G401 (cell line): ENCODE measurements around the gene ULK2. TPM values are rescaled to one million over a fixed set of nuclear protein-coding genes. Genes with fewer than 3 reads are reported as not detected.

ENCODE experiments used
- DNase-seq: peaks from one replicate; pipeline ENCODE4 v3.0.0-alpha.2; 2015; ENCODE audit warnings: low spot score
- in situ Hi-C: cut with HindIII; loops from 2 replicates; pipeline ENCODE4 v1.10.0; 2016; ENCODE audit warnings: low sequenced_read_pairs, mixed read lengths
- total RNA-seq: library from RNA; depleted of rRNA; stranded (reverse); fragments of >200 nt; shearing (Covaris generic); gene quantifications from 2 replicates; pipeline ENCODE4 v1.2.3, GENCODE V29; 2014

ULK2 gene
- total RNA-seq, 1 experiment from 2014 or later, result 30.7 TPM

DNA sequence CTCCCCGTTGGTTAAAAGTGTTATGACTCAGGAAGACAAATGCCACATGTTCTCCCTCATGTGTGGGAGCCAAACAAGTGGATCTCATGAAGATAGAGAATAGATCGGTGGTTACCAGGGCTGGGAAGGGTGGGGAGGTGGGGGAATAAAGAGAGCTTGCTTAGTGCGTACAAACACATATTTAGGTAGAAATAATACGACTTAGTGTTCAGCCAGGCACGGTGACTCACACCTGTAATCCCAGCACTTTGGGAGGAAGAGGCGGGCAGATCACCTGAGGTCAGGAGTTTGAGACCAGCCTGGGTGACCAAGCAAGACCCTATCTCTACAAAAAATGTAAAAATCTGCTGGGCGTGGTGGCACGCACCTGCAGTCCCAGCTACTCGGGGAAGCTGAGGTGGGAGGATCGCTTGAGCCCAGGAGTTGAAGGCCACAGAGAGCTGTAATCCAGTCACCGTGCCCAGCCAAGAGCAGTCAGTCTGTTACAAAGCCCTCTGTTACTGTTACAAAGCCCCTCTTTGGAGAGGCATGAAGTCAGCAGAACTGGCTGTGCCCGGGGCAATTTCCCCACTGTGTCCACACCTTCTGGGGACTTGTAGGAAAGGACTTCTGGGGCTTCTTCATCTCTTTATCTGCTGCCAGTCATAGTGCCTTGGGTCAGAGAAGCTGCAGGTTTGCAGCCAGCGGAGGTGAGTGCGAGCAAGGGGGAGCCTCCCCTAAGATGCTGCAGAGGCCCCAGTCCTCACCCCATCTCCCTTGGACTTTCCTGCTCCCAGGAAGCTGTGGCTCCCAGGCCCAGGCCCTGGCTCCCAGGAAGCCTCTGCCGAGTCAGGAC lies 115.3 kb downstream of the ULK2 start:
- no peak for DNase-seq
- in situ Hi-C loops, result no loop called here

DNA sequence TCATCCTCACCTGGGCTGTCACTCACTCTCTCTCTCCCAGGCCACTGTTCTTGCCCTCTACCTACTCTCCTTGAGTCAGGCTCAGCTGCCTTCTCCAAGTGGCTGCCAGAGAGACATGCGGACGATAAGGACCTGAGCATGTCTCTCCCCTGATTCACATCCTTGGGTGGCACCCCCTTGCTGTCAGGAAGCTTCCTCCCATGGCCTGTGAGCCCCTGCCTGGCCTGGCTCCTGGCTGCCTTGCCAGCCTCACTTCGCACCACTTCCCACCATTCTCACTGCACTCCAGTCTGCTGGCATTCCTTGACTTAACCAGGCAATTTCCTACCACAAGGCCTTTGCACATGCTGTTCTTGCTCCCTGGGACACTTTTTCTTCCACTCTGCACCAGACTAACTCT lies 116.9 kb downstream of the ULK2 start:
- DNase-seq, result no peak
- in situ Hi-C loops, result no loop called here

DNA sequence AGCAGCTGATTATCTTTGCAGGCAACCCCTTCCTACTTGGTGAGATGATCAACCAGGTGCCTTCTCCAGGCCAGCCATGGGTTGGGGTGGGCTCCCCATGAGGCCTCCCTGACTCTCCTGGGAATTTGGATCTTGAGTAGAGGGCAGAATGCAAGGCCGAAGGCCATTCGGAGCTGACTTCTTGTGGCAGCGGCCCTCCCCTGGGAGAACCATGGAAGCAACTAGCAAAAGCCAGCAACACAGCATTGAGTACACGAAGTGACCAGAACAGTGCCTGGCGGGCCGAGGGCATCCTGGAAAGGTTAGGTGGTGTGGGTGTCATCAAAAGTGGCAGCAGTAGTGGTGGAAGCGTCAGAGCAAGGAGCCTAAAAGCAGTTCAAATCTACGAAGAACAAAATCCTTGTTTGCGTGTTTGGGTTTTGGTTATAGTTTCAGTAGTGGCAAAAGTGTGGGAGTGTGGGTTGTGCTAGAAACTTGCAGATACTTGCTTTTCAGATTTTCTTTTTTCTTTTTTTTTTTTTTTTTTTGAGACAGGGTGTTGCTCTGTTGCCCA lies 117.6 kb downstream of the ULK2 start:
- in situ Hi-C loops, result no loop called here
- DNase-seq, result no peak

DNA sequence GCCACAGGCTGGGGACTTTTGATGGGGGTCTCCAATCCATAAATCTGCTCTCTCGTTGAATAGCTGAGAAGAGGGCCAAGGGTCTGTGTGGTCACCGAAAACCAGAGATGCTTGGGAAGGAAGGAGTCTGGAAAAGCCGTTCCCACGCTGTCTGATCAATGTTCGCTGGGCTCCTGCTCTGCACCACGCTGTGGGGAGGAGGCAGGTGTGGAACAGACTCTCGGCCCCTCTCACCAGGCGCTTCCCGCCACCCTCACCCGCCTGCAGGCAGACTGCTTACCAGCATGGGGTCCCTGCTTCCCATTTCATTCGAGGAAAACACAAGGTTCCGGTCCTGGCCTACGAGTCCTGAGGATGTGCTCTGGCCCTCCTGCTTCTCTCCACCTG lies 118.9 kb downstream of the ULK2 start:
- in situ Hi-C loops, result no loop called here

DNA sequence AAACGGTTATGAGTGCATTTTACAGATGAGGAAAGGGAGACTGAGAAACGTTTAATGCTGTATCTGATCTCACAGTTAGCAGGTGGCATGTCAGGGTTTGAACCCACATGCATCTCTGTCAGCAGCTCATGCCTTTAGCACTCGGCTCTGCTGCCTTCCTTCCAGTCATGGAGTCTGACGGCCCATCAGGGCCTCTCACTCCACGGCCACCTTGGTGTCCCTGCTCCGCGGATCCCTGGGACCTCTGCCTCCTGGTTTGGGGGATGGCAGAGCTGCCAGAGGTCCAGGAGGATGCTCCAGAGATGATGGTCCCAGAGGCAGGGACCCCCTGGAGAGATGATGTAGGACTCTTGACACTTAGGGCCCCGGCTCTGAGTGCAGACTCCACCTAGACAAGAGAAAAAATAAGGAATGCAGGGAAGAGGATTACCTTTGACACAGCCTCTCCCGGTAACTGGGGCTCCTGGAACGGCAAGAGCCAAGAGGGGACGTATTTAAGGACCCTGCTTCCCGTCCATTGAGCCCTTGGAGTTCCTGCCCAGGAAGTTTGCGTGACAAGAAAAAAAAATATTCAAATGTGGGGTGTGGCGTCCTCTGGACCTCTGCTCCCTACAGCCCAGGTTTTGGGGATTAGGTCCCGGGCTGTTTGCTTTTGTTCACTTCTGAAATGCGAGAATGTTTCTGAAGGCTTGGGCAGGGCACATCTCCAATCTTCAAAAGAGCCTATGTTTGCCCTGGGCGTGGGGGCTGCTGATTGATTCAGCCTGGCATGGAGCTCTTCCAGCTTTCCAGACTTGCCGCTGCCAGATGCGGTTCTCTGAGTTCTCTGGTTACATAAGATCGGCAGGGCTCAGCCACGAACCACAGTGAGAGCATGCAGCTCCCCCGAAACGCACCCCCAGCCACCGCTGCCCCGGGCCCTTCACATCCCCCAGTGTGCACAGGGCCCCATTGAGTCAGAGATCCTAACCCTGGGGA lies 119.6 kb downstream of the ULK2 start, which contains the start of gene ALDH3A1:
TSS of gene ALDH3A1 (minus strand) at position 470 of the 978 bp plus-strand sequence. CDS start 3,169 bp downstream, outside the sequence.
- DNase-seq, result no peak
- in situ Hi-C loops, result no loop called here

More for the DNA sequence above, 118.9 kb downstream of the ULK2 start:
- no peak for DNase-seq

DNA sequence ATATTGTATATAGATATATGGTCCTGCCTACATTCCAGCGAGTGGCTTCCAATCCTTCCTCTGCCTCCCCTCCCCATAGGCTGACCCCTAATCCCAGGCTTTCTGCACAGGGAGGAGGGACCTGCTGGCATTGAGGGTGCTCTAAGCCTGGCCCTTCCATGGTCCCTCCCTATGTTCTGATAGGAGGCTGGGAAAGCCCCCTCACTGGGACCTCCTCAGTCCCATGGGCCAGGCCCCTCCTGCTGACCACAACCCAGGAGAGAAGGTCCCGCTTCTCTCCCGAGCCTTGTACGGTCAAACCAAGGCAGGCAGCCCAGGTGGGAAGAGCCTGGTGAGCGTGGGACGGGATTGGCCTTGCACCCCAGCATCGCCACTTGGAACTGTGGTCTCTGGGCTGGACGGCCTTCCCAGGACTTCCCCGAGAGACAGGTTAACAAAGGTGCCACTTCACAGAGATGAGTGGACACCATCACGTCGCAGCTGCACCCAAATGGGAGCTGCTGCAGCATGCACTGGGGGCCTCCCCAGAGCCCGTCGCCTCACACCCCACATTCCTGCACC lies 120.5 kb downstream of the ULK2 start:
- in situ Hi-C loops, result no loop called here
- no peak for DNase-seq

DNA sequence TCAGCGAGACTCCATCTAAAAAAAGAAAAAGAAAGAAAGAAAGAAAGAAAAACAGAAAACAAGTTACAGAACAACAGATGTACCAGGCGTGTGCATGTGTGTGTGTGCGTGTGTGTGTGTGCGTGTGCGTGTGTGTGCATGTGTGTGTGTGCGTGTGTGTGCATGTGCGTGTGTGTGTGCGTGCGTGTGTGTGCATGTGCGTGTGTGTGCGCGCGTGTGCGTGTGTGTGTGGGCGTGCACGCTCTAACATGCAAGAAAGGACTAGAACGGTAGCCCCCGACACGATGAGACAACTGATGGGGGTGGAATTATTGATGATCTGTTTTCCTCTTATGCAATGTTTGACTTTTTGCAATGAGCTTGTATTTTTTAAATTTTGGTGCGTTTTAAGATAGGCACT lies 121.2 kb downstream of the ULK2 start:
- in situ Hi-C loops, result no loop called here
- no peak for DNase-seq

DNA sequence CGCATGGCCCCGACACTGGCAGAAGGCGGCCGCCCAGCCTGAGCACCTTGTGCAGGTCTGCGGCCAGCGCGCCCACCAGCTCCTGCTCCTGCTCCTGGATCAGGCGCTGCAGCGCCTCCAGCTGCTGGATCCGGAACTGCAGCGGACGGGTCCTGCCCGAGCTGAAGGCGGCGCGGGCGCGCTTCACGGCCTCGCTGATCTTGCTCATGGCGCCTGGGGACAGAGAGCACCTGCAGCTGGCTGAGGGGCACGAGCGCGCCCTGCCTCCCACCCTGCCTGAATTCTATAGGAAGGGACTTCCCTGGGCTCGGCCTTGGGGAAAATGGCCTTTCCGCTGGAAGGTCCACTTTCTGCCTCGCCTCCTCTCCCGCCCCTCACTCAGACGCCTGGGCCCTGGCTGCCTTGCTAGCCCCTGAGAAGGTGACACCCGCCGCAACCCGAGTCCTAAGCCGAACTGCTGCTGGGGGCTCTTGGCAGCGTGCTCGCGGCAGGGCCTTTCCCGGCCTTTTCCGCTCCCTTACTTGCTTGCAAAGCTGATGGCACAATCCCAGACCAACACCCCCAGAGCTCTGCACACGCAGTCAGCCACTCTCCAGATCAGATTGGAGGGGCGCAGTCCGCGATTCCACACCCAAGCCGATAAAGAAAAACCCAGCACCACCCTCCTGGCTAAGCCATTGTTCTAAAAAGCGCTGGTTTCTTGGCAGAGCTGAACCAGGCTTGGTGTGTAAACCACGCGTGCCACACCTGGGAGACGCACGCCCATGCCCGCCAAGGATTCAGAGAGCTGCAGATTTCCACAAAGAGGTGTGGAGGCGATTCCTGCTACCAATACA lies 122.6 kb downstream of the ULK2 start:
- peak; percentile 86 for DNase-seq
- in situ Hi-C loops, result no loop called here

DNA sequence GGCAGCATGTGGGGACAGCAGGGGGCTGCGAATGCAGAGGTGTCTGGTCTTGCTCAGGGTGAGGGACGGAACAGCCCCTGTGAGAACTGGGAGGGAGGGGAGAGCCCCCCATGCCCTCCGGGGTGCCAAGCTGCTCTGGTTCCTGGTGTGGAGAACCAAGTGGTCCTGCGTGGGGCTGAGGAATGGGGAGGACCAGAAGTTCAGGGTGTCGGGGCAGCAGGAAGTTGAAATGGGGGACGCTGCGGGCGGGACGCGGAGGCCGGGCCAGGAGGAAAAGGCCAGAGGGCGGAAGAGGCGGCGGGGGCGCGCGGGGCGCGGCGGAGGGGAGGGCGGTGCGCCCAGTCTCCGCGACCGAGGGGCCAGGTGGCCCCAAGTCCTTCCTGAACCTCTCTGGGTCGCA lies 123.2 kb downstream of the ULK2 start:
- no peak for DNase-seq
- in situ Hi-C loops, result no loop called here

DNA sequence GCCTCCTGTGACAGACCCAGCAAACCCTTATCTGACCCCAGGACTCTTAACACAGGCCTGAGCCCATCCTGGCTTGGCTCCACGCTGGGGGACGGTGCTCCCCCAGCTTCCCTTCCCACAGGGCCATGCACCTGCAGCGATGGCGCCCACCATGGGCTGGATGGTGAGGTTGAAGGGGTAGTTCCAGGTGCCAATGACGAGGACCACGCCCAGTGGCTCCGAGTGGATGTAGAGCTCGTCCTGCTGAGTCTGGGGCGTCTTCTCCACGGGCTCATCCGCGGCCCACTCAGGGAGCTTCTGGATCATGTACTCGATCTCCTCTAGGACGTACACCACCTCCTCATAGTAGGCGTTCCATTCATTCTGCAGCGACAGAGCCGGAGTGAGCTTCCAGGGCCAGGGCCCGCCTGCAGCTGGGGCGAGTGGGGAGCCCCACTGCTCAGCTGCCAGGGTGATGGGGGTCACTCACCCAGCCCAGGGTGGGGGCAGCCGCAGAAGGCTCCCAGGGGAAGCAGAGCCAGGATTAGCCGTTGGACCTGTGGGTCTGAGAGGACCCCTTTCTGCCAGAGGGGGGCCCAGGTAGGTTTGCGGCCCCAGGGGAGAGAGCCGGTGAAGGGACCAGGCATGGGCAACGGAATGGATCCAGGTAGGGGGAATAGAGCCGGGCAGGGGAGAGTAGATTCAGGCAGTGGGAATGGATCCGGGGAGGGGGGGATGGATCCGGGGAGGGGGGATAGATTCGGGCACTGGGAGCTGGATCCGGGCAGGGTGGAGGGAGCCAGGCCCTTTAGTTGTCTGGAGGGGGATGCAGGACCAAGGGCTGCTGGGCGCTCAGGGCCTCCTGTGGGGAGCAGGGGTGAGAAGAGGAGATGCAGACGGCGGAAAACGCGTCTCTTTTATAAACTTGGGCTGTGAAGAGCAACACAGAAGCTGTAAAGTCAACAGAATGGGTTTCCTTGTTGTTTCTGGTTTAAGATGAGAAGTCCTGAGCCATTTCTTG lies 124.3 kb downstream of the ULK2 start:
- in situ Hi-C loops, result no loop called here
- DNase-seq, result no peak

DNA sequence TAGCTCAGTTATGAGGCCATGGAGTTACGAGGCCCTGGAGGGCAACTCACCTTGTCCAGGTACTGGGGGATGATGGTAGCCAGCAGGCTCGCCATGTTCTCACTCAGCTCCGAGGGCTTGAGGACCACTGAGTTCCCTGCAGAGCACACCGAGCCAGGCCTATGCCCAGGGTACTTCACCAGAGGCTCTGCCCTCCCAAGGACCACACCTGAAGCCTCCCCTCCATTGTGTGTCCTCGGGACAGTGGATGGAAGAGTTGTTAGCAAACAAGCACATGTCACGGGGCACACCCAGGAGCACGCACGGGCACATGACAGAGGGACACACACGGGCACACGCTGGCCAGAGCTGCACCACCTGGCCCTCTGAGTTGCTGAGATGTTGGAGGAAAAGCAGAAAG lies 125.2 kb downstream of the ULK2 start:
- DNase-seq, result no peak
- in situ Hi-C loops, result no loop called here

DNA sequence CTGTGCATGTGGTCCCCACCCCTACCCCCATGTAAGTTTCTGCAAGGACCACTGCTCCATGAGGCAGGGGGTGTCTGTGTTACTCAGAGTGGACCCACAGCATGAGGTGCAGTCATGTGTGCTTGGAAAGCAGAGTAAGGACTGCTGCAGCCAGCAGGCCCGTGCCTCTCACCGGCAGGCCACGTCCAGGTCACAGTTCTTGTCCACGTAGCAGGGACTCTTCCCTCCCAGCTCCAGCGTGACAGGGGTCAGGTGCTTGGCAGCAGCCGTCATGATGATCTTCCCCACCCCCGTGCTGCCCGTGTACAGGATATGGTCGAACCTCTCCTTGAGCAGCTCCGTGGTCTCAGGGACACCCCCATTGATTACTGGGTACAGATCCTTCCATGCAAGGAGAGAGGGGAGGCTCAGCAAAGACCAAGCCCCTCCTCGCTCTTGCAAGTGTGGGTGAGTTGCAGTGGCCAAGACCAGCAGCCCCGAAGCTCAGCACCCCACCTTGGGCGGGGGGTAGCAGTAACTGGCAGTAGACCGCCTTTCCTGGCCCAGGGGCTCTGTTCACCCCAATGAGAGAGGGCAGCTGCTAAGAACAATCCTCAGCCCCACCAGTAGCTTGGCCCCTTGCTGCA lies 125.8 kb downstream of the ULK2 start:
- in situ Hi-C loops, result no loop called here
- no peak for DNase-seq

DNA sequence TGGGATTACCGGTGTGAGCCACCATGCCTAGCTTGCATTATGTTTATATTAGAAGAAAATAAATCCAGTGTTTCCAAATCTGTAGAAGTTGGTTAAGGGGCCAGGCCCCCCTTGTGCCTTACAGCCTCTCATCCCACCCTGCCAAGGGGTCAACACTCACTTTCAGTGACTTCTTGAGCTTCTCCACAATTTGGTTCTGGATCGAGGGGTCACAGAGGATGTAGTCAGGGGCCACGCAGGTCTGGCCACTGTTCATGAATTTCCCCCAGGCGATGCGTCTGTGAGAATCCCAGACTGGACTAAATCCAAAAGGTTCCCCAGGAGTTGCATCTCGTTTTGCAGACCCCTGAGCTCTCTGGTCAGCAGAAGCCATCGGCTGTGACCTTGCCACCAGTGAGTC lies 126.8 kb downstream of the ULK2 start:
- in situ Hi-C loops, result no loop called here
- no peak for DNase-seq

DNA sequence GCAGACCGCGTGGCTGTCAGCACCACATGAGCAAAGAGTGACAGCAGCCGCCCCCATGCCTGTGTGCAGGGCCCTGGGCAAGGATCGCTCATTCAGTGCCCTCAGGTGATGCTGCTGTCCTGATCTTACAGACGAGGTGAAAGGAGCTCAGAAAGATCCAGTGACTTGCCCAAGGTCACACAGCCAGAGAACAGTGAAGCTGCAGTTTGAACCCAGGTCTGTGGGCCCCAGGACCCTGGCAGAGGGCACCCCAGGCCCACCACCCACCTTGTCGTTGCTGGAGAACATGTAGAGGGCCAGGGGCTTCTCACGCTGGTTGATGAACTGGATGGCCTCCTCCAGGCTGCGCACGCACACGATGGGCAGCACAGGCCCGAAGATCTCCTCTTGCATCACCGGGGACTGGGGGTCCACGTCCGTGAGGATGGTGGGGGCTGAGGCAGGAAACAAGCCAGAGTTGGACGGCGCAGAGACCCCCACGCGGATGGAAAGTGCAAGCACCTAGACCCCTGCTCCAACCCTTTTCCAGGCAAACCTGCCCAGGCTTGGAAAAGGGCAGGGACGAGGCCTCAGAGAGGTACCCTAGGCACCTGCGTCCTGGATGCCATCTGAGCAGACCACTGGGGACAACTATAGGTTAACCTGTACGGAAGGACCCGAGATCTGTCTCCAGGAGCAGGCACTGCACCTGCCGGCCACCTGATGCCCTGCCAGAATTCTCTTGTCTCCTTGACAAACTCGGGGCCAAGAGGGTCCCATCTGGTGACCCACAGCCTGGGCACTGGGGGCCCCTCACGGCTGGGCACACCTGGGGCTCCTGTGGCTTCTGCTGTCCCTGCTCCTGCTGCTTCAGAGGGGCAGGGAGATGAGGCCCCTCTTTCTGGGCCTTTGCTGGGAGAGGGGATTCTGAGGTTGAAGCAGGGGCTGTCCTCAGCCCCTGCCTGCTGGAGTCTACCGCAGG lies 128.2 kb downstream of the ULK2 start:
- in situ Hi-C loops, result no loop called here
- DNase-seq, result no peak

DNA sequence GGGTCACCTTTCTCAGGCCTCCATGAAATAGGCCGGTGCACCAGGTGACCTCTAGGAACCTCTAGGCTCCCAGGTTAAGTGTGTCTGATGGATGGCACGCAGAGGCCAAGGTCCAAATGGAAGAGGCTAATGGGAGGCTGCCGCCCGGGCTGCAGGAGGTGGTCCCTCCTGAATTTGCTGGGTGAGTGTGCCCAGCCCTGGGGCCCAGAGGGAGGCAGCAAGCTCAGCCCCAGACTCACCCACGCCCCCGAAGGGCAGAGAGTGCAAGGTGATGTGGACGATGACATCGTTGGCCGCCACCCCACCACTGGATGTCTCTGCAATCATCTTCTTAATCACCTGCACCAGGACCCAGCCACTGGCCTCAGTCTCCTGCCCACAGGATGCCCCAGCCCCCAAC lies 129.0 kb downstream of the ULK2 start:
- in situ Hi-C loops, result no loop called here

DNA sequence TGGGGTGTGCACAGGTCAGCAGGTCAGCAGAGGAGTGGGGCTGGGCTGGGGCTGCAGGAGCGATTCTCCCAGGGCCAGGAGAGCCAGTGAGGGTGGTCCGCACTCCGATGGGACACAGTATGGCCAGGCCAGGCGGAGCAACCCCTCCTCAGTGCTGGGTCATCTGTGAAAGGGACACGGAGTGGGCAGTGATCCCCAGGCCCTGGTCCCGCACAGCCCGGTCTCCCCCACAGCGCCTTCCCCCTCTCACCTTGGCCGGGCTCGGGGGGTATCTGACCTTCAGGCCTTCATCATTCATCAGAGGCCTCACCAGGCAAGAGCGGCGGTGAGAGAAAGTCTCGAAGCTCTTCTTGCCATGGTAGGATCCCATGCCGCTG lies 129.7 kb downstream of the ULK2 start:
- in situ Hi-C loops, result no loop called here
- DNase-seq, result no peak

More for the DNA sequence above, 129.0 kb downstream of the ULK2 start:
- DNase-seq, result no peak
